Aorta (tissue), 5 donors: ENCODE measurements around the gene PPFIA2. TPM values are rescaled to one million over a fixed set of nuclear protein-coding genes. Genes with fewer than 3 reads are reported as not detected.
"Not testable (repeated sequence)": the region's sequence is repeated elsewhere in the genome, so short reads cannot be mapped to it uniquely, and the experiment has no call there.

Experiments used
- ATAC-seq: fragments of 200-7000 bp; cut with Tn5 transposase; one replicate; pipeline ENCODE4 v1.9.1; 2022; ENCODE audit warnings: moderate library complexity; ENCODE audit not compliant: low FRiP score
- DNase-seq, 2 donors: peaks; one replicate each; pipeline ENCODE4 v3.0.0-alpha.2; 2020
- H3K27ac ChIP-seq, 2 donors: one replicate each; pipeline ENCODE4 v1.5.1; 2013; ENCODE audit warnings: low read length in 2 of 2, mild to moderate bottlenecking in 2 of 2, moderate library complexity in 2 of 2, control low read depth in 1 of 2, inconsistent platforms in 1 of 2, low read depth in 1 of 2
- H3K27me3 ChIP-seq, 2 donors: one replicate each; pipeline ENCODE4 v1.6.1; 2013; ENCODE audit warnings: control low read depth in 1 of 2, low read length in 1 of 2, mild to moderate bottlenecking in 1 of 2, moderate library complexity in 1 of 2; ENCODE audit not compliant: insufficient read depth in 2 of 2, control insufficient read depth in 1 of 2
- H3K36me3 ChIP-seq, 2 donors: one replicate each; pipeline ENCODE4 v1.6.1; 2013; ENCODE audit warnings: control low read depth in 1 of 2, low read length in 1 of 2, mild to moderate bottlenecking in 1 of 2; ENCODE audit not compliant: insufficient read depth in 2 of 2, control insufficient read depth in 1 of 2
- H3K4me1 ChIP-seq, 2 donors: one replicate each; pipeline ENCODE4 v1.6.1; 2013; ENCODE audit warnings: low read length in 2 of 2, control low read depth in 1 of 2, mild to moderate bottlenecking in 1 of 2, moderate library complexity in 1 of 2; ENCODE audit not compliant: insufficient read depth in 2 of 2, control insufficient read depth in 1 of 2
- H3K4me3 ChIP-seq, 2 donors: one replicate each; pipeline ENCODE4 v1.5.1; 2013; ENCODE audit warnings: low read length in 2 of 2, control low read depth in 1 of 2, mild to moderate bottlenecking in 1 of 2
- H3K9me3 ChIP-seq: one replicate; pipeline ENCODE4 v1.6.1; 2013; ENCODE audit warnings: mild to moderate bottlenecking, low read length; ENCODE audit not compliant: control insufficient read depth
- WGBS, 2 donors: extraction: QIAGEN DNeasy Blood & Tissue Kit; methylation state at CpG; one replicate each; pipeline ENCODE4 v1.1.7; 2013; 5-methylcytosine and 5-hydroxymethylcytosine counted together
- intact Hi-C, 2 donors: fragments of 100-400 bp; cut with DNase I; formaldehyde crosslinking; loops; one replicate each; pipeline versions ENCODE4 v1.14.2 to v1.15.0; 2022
- polyA plus RNA-seq, 2 donors: library from polyadenylated mRNA; stranded (reverse); fragments of 200-250 nt; gene quantifications; one replicate each; pipeline ENCODE4 v1.2.3, GENCODE V29; 2013
- total RNA-seq, 2 donors: library from RNA; stranded (reverse); fragmentation: NEBNext Ultra II Directional; extraction: Animal tissue kit (Norgen Biotek cat#: 25700); gene quantifications; one replicate each; pipeline ENCODE4 v1.2.1, GENCODE V29; 2021
- donor health status: healthy with polysubstance abuse.
- donor health status: Bipolar disorder and iron deficiency.
- donor health status: DM: no; HTN: no; CAD: no.
- donor health status: DM: no; HTN: no; CAD: no.
- donor health status: DM: yes; HTN: yes; CAD: no.

PPFIA2 gene
- total and polyA plus RNA-seq, 4 donors: 5.4 to 46.6 (median 15.7) TPM

GRCh38 chr12:81699551-81699950 is 59.6 kb downstream of the PPFIA2 start:
- ATAC-seq: no peak
- no peaks in the 10 kb centered on the region for H3K27me3 ChIP-seq

GRCh38 chr12:81692008-81692407 is 67.1 kb downstream of the PPFIA2 start:
- ATAC-seq (no peak), DNase-seq (no peak)
- H3K36me3 ChIP-seq: no peaks in the 10 kb centered on the region
- no peak overlapping the region for H3K4me3 ChIP-seq
- H3K9me3 ChIP-seq: no peaks in the 10 kb centered on the region
- intact Hi-C loops: no loop called here
- no peak overlapping the region for H3K27ac ChIP-seq
- H3K4me1 ChIP-seq: peaks cover 3 to 4% of the 10 kb centered on the region in 2 donors
- WGBS, 2 donors: 78 to 87% methylated on average over 1 of the region's 1 CpG
- H3K27me3 ChIP-seq: no peaks in the 10 kb centered on the region

More at GRCh38 chr12:81699551-81699950, 59.6 kb downstream of the PPFIA2 start:
- H3K4me1 ChIP-seq: peaks cover 0 to 1% of the 10 kb centered on the region in 2 donors
- no peak overlapping the region for H3K4me3 ChIP-seq
- DNase-seq: no peak
- no peak overlapping the region for H3K27ac ChIP-seq
- no peaks in the 10 kb centered on the region for H3K36me3 ChIP-seq
- intact Hi-C loops: no loop called here
- peaks cover 1% of the 10 kb centered on the region for H3K9me3 ChIP-seq

- intact Hi-C loops: no loop called here
- no peaks in the 10 kb centered on the region for H3K4me1 ChIP-seq
- no peaks in the 10 kb centered on the region for H3K27me3 ChIP-seq
- H3K27ac ChIP-seq: no peak overlapping the region
- DNase-seq (no peak), ATAC-seq (no peak)
- H3K4me3 ChIP-seq: no peak overlapping the region
- H3K36me3 ChIP-seq: no peaks in the 10 kb centered on the region
- 69 to 77% methylated on average over 1 of the region's 1 CpG for WGBS, 2 donors
- no peaks in the 10 kb centered on the region for H3K9me3 ChIP-seq
Observed at GRCh38 chr12:81683881-81684280, 75.3 kb downstream of the PPFIA2 start.

- no peak overlapping the region for H3K4me3 ChIP-seq
- intact Hi-C loops: no loop called here
- H3K9me3 ChIP-seq: no peaks in the 10 kb centered on the region
- 83 to 87% methylated on average over 2 of the region's 2 CpGs for WGBS, 2 donors
- H3K4me1 ChIP-seq: no peaks in the 10 kb centered on the region
- H3K27ac ChIP-seq: no peak overlapping the region
- no peaks in the 10 kb centered on the region for H3K36me3 ChIP-seq
- ATAC-seq: no peak
- H3K27me3 ChIP-seq: no peaks in the 10 kb centered on the region
- DNase-seq: no peak
Observed at GRCh38 chr12:81679614-81680013, 79.5 kb downstream of the PPFIA2 start.

GRCh38 chr12:81670759-81671158 is 88.4 kb downstream of the PPFIA2 start:
- ATAC-seq (no peak), DNase-seq (no peak)
- intact Hi-C loops: no loop called here
- Histone ChIP-seq H3K4me3 (no peak overlapping the region), H3K4me1 (peaks cover 4% of the 10 kb centered on the region in 2 donors), H3K36me3 (no peaks in the 10 kb centered on the region), H3K27me3 (no peaks in the 10 kb centered on the region), H3K27ac (no peak overlapping the region), H3K9me3 (no peaks in the 10 kb centered on the region)

- ATAC-seq (peak; percentile 84), DNase-seq (no peak)
- WGBS, 2 donors: 0 to 1% methylated on average over 1 of the region's 1 CpG
- Histone ChIP-seq H3K27ac (no peak overlapping the region), H3K27me3 (no peaks in the 10 kb centered on the region), H3K36me3 (no peaks in the 10 kb centered on the region), H3K9me3 (no peaks in the 10 kb centered on the region), H3K4me3 (no peak overlapping the region), H3K4me1 (peaks cover 4% of the 10 kb centered on the region in 2 donors)
- intact Hi-C loops: no loop called here
Observed at GRCh38 chr12:81668475-81668874, 90.7 kb downstream of the PPFIA2 start.

GRCh38 chr12:81659310-81659709 is 99.8 kb downstream of the PPFIA2 start:
- 95 to 98% methylated on average over 6 of the region's 6 CpGs for WGBS, 2 donors
- H3K9me3 ChIP-seq, ATAC-seq, H3K4me3 ChIP-seq, H3K36me3 ChIP-seq, H3K27ac ChIP-seq, DNase-seq, intact Hi-C loops, H3K4me1 ChIP-seq, H3K27me3 ChIP-seq: not testable (repeated sequence)

- intact Hi-C loops: loop anchor here (2.0 to 10.0 kb wide), 3 partner anchors 348 to 682 kb away; no protein-coding TSS in a partner anchor
- DNase-seq (no peak), ATAC-seq (peak; percentile 73)
- Histone ChIP-seq H3K36me3 (no peaks in the 10 kb centered on the region), H3K4me3 (no peak overlapping the region), H3K9me3 (no peaks in the 10 kb centered on the region), H3K27me3 (no peaks in the 10 kb centered on the region), H3K4me1 (no peaks in the 10 kb centered on the region), H3K27ac (no peak overlapping the region)
- WGBS, 2 donors: 3 to 4% methylated on average over 1 of the region's 1 CpG
Observed at GRCh38 chr12:81644503-81644902, 114.6 kb downstream of the PPFIA2 start.

GRCh38 chr12:81639196-81639595 is 120.0 kb downstream of the PPFIA2 start:
- intact Hi-C loops: no loop called here
- Histone ChIP-seq H3K4me1 (no peaks in the 10 kb centered on the region), H3K4me3 (no peak overlapping the region), H3K9me3 (no peaks in the 10 kb centered on the region), H3K27me3 (no peaks in the 10 kb centered on the region), H3K36me3 (no peaks in the 10 kb centered on the region), H3K27ac (no peak overlapping the region)
- WGBS, 2 donors: 14 to 19% methylated on average over 1 of the region's 1 CpG
- ATAC-seq: no peak
- DNase-seq: no peak
